ENCODE results near the gene CD3E. TPM values are rescaled to one million over a fixed set of nuclear protein-coding genes. Genes with fewer than 3 reads are reported as not detected.
"Not testable (repeated sequence)": the region's sequence is repeated elsewhere in the genome, so short reads cannot be mapped to it uniquely, and the experiment has no call there.

Gene CD3E
- total and polyA plus RNA-seq, 8 donors: 0.23 to 2.1 (median 1.2) TPM

DNA sequence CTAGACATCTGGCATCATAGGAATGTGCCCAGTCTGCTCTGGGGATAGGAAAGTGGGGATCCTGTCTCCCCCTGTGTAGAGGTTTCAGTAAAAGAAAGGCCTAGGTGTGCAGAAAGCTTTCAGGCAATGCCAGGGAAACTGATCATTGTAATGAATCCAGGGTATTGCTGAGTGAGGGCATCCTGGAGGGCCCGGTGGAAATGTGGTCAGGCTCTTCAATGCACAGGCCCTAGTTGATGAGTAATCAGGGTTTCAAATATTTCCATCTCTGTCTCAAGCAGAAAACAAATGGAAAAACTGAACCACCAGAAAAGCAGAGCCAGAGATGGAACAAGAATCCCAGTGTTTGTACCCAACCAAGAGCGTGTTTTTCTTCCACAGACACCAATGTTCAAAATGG lies 2.0 kb downstream of the CD3E start:
- WGBS, 2 donors: 72 to 82% methylated on average over 2 of the region's 2 CpGs
- intact Hi-C loops (cut with DNase I): no loop called here

DNA sequence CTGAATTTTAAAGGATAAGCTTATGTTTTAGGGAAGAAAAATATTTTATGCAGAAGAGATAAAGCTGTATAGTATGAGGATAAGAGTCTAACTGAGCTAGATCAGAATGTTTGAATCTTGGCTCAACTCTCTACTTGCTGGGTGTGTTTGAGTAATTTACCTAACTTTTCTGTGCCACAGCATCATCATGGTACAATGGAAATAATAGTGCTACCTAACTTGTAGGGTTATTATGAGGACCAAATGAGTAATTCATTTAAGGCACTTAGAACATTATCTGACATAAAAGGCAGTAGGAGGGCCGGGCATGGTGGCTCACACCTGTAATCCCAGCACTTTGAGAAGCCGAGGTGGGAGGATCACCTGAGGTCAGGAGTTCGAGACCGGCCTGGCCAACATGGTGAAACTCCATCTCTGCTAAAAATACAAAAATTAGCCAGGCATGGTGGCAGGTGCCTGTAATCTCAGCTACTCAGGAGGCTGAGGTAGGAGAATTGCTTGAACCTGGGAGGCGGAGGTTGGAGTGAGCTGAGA lies 4.5 kb downstream of the CD3E start:
- H3K27me3 ChIP-seq; H3K9me3 ChIP-seq; ATAC-seq; DNase-seq; intact Hi-C loops (cut with DNase I); FAIRE-seq; H3K4me3 ChIP-seq; H3K36me3 ChIP-seq; H3K27ac ChIP-seq; H3K4me1 ChIP-seq: not testable (repeated sequence)
- WGBS, 2 donors: 83 to 90% methylated on average over 5 of the region's 5 CpGs

More for the DNA sequence above, 2.0 kb downstream of the CD3E start:
- Histone ChIP-seq H3K27me3 (peaks cover 0 to 7% (median 0%) of the 10 kb centered on the region in 4 donors), H3K27ac (no peak overlapping the region), H3K4me1 (no peaks in the 10 kb centered on the region), H3K9me3 (no peaks in the 10 kb centered on the region), H3K4me3 (no peak overlapping the region), H3K36me3 (no peaks in the 10 kb centered on the region)
- no peak for FAIRE-seq
- no peak for ATAC-seq
- TF ChIP-seq, protein P1, sequence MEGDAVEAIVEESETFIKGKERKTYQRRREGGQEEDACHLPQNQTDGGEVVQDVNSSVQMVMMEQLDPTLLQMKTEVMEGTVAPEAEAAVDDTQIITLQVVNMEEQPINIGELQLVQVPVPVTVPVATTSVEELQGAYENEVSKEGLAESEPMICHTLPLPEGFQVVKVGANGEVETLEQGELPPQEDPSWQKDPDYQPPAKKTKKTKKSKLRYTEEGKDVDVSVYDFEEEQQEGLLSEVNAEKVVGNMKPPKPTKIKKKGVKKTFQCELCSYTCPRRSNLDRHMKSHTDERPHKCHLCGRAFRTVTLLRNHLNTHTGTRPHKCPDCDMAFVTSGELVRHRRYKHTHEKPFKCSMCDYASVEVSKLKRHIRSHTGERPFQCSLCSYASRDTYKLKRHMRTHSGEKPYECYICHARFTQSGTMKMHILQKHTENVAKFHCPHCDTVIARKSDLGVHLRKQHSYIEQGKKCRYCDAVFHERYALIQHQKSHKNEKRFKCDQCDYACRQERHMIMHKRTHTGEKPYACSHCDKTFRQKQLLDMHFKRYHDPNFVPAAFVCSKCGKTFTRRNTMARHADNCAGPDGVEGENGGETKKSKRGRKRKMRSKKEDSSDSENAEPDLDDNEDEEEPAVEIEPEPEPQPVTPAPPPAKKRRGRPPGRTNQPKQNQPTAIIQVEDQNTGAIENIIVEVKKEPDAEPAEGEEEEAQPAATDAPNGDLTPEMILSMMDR (IDR thresholded peaks at IDR 0.05): no peak
- no peak for DNase-seq

DNA sequence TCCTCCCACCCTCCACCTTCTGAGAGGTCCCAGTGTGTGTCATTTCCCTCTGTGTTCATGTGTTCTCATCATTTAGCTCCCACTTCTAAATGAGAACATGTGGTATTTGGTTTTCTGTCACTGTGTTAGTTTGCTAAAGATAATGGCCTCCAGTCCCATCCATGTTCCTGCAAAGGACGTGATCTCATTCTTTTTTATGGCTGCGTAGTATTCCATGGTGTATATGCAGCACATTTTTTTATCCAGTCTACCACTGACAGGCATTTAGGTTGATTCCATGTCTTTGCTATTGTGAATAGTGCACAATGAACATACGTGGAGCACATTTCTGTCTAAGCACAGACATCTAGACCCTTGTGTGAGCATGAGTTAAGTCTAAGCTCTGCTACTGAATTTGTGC lies 5.7 kb downstream of the CD3E start:
- no peak overlapping the region for H3K4me3 ChIP-seq
- no peak overlapping the region for H3K27ac ChIP-seq
- no peak for DNase-seq
- peaks cover 0 to 4% (median 1%) of the 10 kb centered on the region in 3 donors for H3K4me1 ChIP-seq
- ATAC-seq: no peak
- H3K36me3 ChIP-seq: no peaks in the 10 kb centered on the region
- TF ChIP-seq, protein P1 (IDR thresholded peaks at IDR 0.05): no peak
- intact Hi-C loops (cut with DNase I): no loop called here
- FAIRE-seq: no peak
- H3K27me3 ChIP-seq: peaks cover 0 to 7% (median 0%) of the 10 kb centered on the region in 4 donors
- 78 to 88% methylated on average over 3 of the region's 3 CpGs for WGBS, 2 donors
- H3K9me3 ChIP-seq: no peaks in the 10 kb centered on the region

- H3K4me1 ChIP-seq: peaks cover 0 to 7% (median 4%) of the 10 kb centered on the region in 3 donors
- peaks cover 0 to 7% (median 0%) of the 10 kb centered on the region in 4 donors for H3K27me3 ChIP-seq
- TF ChIP-seq, protein P1 (IDR thresholded peaks at IDR 0.05): no peak
- 54 to 68% methylated on average over 3 of the region's 3 CpGs for WGBS, 2 donors
- ATAC-seq: peak in 1 of 4 donors; percentile 24
- no peak for DNase-seq
- intact Hi-C loops (cut with DNase I): no loop called here
- H3K4me3 ChIP-seq: no peak overlapping the region
- FAIRE-seq: no peak
- H3K27ac ChIP-seq: no peak overlapping the region
- H3K36me3 ChIP-seq: no peaks in the 10 kb centered on the region
- no peaks in the 10 kb centered on the region for H3K9me3 ChIP-seq
Measured at GRCh38 chr11:118310781-118311485, 6.4 kb downstream of the CD3E start.

DNA sequence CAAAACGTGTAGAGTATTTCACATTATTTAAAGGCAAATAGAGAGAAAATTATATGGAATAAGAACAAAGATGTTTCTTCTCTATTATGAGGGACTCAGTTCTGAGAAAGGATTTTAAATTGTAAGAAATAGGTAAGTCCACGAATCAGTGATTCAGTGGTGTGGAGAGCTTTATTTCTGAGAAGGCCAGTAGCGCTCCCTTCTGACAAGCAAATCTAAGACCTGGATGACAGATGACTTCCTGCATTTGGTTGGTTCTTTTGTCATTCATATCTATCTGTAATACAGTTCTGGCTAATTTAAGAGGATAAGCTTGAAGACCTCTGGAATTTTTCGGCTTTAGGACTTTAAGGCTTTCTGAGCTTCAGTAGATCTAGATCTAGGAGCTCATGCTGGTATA lies 7.0 kb downstream of the CD3E start:
- TF ChIP-seq, protein P1 (IDR thresholded peaks at IDR 0.05): no peak
- Histone ChIP-seq H3K27me3 (peaks cover 0 to 7% (median 0%) of the 10 kb centered on the region in 4 donors), H3K27ac (no peak overlapping the region), H3K36me3 (no peaks in the 10 kb centered on the region), H3K4me1 (peaks cover 0 to 11% (median 4%) of the 10 kb centered on the region in 3 donors), H3K4me3 (no peak overlapping the region), H3K9me3 (no peaks in the 10 kb centered on the region)
- FAIRE-seq (no peak), ATAC-seq (no peak), DNase-seq (no peak)
- intact Hi-C loops (cut with DNase I): no loop called here
- 64 to 65% methylated on average over 4 of the region's 4 CpGs for WGBS, 2 donors

Data from pancreas (tissue), 10 donors.